K562 (cell line): Measurements from ENCODE around the gene PCK2. TPM values are rescaled to one million over a fixed set of nuclear protein-coding genes. Genes with fewer than 3 reads are reported as not detected.
A peak's percentile ranks its signal among the peaks of the same experiment; 100 is the strongest.

Experiments
- DNMT1 ChIP-seq: fragments of 450-650 bp; IDR thresholded peaks from 2 replicates; pipeline ENCODE4 v1.6.1; 2016; ENCODE audit warnings: antibody characterized with exemption, mild to moderate bottlenecking
- DPF2 ChIP-seq: fragments of 450-650 bp; IDR thresholded peaks from 2 replicates; pipeline ENCODE4 v1.6.1; 2016
- GATA2 ChIP-seq: sonication (generic); formaldehyde crosslinking; IDR thresholded peaks from 2 replicates; pipeline ENCODE4 v1.4.0; 2020; ENCODE audit warnings: mild to moderate bottlenecking, missing genetic modification reagents
- HDGF ChIP-seq: fragments of 450-650 bp; IDR thresholded peaks from 2 replicates; pipeline ENCODE4 v1.6.1; 2016
- HMGN3 ChIP-seq: IDR thresholded peaks from 2 replicates; pipeline ENCODE4 v1.6.1; 2011; ENCODE audit warnings: borderline replicate concordance, low read depth, mild to moderate bottlenecking, mixed read lengths, low read length; ENCODE audit not compliant: insufficient read length; ENCODE audit errors: extremely low read depth
- JUND ChIP-seq, 2 experiments: IDR thresholded peaks; 2 replicates in 1 of 2; 3 replicates in 1 of 2; pipeline ENCODE4 v1.6.1; 2011; ENCODE audit warnings: borderline replicate concordance in 2 of 2, low read depth in 2 of 2, low read length in 2 of 2, improper control_type of control experiment in 1 of 2, missing biosample characterization in 1 of 2, missing genetic modification characterization in 1 of 2, missing genetic modification reagents in 1 of 2
- MXD1 ChIP-seq: fragments of 250-450 bp; sonication (Bioruptor Pico); IDR thresholded peaks from 2 replicates; pipeline ENCODE4 v1.8.0; 2021; ENCODE audit warnings: borderline replicate concordance, mild to moderate bottlenecking, moderate library complexity; ENCODE audit not compliant: poor library complexity, severe bottlenecking
- SIRT6 ChIP-seq: IDR thresholded peaks from one replicate; pipeline ENCODE4 v1.6.1; 2012; ENCODE audit warnings: low read depth, mild to moderate bottlenecking, control low read depth, inconsistent platforms, low read length, moderate library complexity
- SMAD1 ChIP-seq: fragments of 150-350 bp; IDR thresholded peaks from 2 replicates; pipeline ENCODE4 v1.6.1; 2014; ENCODE audit warnings: low read length, low read depth; ENCODE audit not compliant: partially characterized antibody
- ZNF263 ChIP-seq: sonication (generic); formaldehyde crosslinking; IDR thresholded peaks from 2 replicates; pipeline ENCODE4 v1.8.0; 2022; ENCODE audit warnings: mild to moderate bottlenecking, missing genetic modification reagents, borderline replicate concordance
- ZNF696 ChIP-seq: fragments of 250-450 bp; sonication (Bioruptor Pico); conservative IDR thresholded peaks from 2 replicates; pipeline ENCODE4 v1.4.0; 2020; ENCODE audit warnings: mild to moderate bottlenecking, moderate library complexity
- ZSCAN29 ChIP-seq: fragments of 450-650 bp; IDR thresholded peaks from 2 replicates; pipeline ENCODE4 v1.6.1; 2017
- polyA plus RNA-seq, 8 experiments: library from polyadenylated mRNA; depleted of rRNA in 4 of 8; stranded (reverse) in 5 of 8; unstranded in 3 of 8; fragments of >200 nt; fragmentation: Nextera tagmentation in 2 of 8; fragmentation: Illumina TruSeq in 1 of 8; extraction: Ambion mirVana in 2 of 8; extraction: Trizol in 1 of 8; gene quantifications; 2 replicates each; pipeline versions ENCODE4 v1.2.1 to v1.2.3, GENCODE V29; 2011 to 2014; ENCODE audit warnings: inconsistent platforms in 1 of 8, missing spikeins in 1 of 8
- total RNA-seq, 7 experiments: library from RNA; depleted of rRNA in 6 of 7; stranded (reverse); fragments of >200 nt in 6 of 7; fragmentation: Illumina TruSeq in 2 of 7; extraction: Trizol in 2 of 7; gene quantifications; 2 replicates each; pipeline versions ENCODE4 v1.2.1 to v1.2.3, GENCODE V29; 2011 to 2021; ENCODE audit warnings: low replicate concordance in 1 of 7
- TF ChIP-seq, protein P1 (sequence below): fragments of 250-450 bp; sonication (Bioruptor Pico); IDR thresholded peaks from 2 replicates; pipeline ENCODE4 v1.4.0; 2020; ENCODE audit warnings: mild to moderate bottlenecking, moderate library complexity
- TF ChIP-seq, protein P2 (sequence below): IDR thresholded peaks from 2 replicates; pipeline ENCODE4 v1.6.1; 2011; ENCODE audit warnings: borderline replicate concordance, low read depth, mild to moderate bottlenecking, moderate library complexity, low read length; ENCODE audit not compliant: insufficient read depth, poor library complexity, severe bottlenecking
- TF ChIP-seq, protein P3 (sequence below): fragments of 200-800 bp; sonication (Bioruptor generic); IDR thresholded peaks from 2 replicates; pipeline ENCODE4 v1.6.1; 2016; ENCODE audit warnings: missing genetic modification characterization, missing compliant biosample characterization

Gene PCK2
- total and polyA plus RNA-seq, 9 of the 15 experiments (the other 6 are each of a cell fraction or from before 2014, with no cell fraction given): 3.3 to 60.9 (median 30.4) TPM

GRCh38 chr14:24135834-24136683, 41.9 kb downstream of the PCK2 start, which contains the start of gene PSME1 (continued):
- TF ChIP-seq, protein P1, sequence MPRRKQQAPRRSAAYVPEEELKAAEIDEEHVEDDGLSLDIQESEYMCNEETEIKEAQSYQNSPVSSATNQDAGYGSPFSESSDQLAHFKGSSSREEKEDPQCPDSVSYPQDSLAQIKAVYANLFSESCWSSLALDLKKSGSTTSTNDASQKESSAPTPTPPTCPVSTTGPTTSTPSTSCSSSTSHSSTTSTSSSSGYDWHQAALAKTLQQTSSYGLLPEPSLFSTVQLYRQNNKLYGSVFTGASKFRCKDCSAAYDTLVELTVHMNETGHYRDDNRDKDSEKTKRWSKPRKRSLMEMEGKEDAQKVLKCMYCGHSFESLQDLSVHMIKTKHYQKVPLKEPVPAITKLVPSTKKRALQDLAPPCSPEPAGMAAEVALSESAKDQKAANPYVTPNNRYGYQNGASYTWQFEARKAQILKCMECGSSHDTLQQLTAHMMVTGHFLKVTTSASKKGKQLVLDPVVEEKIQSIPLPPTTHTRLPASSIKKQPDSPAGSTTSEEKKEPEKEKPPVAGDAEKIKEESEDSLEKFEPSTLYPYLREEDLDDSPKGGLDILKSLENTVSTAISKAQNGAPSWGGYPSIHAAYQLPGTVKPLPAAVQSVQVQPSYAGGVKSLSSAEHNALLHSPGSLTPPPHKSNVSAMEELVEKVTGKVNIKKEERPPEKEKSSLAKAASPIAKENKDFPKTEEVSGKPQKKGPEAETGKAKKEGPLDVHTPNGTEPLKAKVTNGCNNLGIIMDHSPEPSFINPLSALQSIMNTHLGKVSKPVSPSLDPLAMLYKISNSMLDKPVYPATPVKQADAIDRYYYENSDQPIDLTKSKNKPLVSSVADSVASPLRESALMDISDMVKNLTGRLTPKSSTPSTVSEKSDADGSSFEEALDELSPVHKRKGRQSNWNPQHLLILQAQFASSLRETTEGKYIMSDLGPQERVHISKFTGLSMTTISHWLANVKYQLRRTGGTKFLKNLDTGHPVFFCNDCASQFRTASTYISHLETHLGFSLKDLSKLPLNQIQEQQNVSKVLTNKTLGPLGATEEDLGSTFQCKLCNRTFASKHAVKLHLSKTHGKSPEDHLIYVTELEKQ (CRISPR knock-in tag): no peak
- TF ChIP-seq HMGN3 (peak; percentile 26), ZNF263 (0 out of 2 replicates have a peak, but pooled peaks have one; percentile 44), GATA2 (CRISPR knock-in tag) (no peak), HDGF (no peak), MXD1 (CRISPR knock-in tag) (no peak), ZNF696 (CRISPR knock-in tag) (no peak), ZSCAN29 (no peak), SMAD1 (no peak), SIRT6 (no peak), JUND (IDR thresholded peaks at IDR 0.05; ENCODE audit: borderline replicate concordance, low read depth, low read length) (no peak), JUND (tag; IDR thresholded peaks at IDR 0.05; ENCODE audit: borderline replicate concordance, low read depth, low read length) (no peak; the same call in 2 of the 3 replicates), DPF2 (no peak), DNMT1 (no peak)
- TF ChIP-seq, protein P2, sequence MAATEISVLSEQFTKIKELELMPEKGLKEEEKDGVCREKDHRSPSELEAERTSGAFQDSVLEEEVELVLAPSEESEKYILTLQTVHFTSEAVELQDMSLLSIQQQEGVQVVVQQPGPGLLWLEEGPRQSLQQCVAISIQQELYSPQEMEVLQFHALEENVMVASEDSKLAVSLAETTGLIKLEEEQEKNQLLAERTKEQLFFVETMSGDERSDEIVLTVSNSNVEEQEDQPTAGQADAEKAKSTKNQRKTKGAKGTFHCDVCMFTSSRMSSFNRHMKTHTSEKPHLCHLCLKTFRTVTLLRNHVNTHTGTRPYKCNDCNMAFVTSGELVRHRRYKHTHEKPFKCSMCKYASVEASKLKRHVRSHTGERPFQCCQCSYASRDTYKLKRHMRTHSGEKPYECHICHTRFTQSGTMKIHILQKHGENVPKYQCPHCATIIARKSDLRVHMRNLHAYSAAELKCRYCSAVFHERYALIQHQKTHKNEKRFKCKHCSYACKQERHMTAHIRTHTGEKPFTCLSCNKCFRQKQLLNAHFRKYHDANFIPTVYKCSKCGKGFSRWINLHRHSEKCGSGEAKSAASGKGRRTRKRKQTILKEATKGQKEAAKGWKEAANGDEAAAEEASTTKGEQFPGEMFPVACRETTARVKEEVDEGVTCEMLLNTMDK: no peak
- TF ChIP-seq, protein P3, sequence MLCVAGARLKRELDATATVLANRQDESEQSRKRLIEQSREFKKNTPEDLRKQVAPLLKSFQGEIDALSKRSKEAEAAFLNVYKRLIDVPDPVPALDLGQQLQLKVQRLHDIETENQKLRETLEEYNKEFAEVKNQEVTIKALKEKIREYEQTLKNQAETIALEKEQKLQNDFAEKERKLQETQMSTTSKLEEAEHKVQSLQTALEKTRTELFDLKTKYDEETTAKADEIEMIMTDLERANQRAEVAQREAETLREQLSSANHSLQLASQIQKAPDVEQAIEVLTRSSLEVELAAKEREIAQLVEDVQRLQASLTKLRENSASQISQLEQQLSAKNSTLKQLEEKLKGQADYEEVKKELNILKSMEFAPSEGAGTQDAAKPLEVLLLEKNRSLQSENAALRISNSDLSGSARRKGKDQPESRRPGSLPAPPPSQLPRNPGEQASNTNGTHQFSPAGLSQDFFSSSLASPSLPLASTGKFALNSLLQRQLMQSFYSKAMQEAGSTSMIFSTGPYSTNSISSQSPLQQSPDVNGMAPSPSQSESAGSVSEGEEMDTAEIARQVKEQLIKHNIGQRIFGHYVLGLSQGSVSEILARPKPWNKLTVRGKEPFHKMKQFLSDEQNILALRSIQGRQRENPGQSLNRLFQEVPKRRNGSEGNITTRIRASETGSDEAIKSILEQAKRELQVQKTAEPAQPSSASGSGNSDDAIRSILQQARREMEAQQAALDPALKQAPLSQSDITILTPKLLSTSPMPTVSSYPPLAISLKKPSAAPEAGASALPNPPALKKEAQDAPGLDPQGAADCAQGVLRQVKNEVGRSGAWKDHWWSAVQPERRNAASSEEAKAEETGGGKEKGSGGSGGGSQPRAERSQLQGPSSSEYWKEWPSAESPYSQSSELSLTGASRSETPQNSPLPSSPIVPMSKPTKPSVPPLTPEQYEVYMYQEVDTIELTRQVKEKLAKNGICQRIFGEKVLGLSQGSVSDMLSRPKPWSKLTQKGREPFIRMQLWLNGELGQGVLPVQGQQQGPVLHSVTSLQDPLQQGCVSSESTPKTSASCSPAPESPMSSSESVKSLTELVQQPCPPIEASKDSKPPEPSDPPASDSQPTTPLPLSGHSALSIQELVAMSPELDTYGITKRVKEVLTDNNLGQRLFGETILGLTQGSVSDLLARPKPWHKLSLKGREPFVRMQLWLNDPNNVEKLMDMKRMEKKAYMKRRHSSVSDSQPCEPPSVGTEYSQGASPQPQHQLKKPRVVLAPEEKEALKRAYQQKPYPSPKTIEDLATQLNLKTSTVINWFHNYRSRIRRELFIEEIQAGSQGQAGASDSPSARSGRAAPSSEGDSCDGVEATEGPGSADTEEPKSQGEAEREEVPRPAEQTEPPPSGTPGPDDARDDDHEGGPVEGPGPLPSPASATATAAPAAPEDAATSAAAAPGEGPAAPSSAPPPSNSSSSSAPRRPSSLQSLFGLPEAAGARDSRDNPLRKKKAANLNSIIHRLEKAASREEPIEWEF: no peak
